ENCODE measurements around the gene SEMA6A.

The SEMA6A gene

GRCh38 chr5:116488356-116489041, 86.1 kb downstream of the SEMA6A start:
- POLR2A ChIA-PET: no interaction called here
- no peak for DNase-seq (ENCODE audit: low read depth, low spot score)
- no peak for TF ChIP-seq CTCF (IDR thresholded peaks at IDR 0.05; ENCODE audit: insufficient read depth, low read length, missing control alignments)
- CTCF ChIA-PET: no interaction called here
- H3K4me3 ChIP-seq (ENCODE audit: low read depth, low read length): no peak overlapping the region

DNA sequence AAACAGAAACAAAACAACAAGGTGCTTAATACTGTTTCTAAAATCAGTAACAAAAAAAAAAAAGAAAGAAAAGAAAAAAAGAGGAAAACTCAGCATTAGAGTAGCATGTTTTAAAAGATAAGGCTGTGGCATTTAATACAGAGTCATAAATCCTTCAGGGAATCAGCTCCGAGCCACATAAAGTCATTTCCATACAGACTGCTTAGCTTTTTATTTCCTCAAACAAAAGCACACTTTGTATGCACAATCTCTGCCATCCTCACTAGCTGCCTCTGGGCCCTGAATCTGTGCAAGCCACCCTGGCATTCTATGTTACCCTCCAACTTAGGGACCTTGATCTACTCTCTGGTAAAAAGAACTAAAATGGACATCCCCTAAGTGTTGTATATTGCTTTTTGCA, 87.6 kb downstream of the SEMA6A start:
- H3K4me3 ChIP-seq (ENCODE audit: low read depth, low read length): no peak overlapping the region
- POLR2A ChIA-PET: no interaction called here
- TF ChIP-seq CTCF (IDR thresholded peaks at IDR 0.05; ENCODE audit: insufficient read depth, low read length, missing control alignments): no peak
- DNase-seq (ENCODE audit: low read depth, low spot score): no peak
- CTCF ChIA-PET: no interaction called here

GRCh38 chr5:116486588-116486987, 88.0 kb downstream of the SEMA6A start:
- ChIA-PET CTCF (no interaction called here), POLR2A (no interaction called here)
- no peak overlapping the region for H3K4me3 ChIP-seq (ENCODE audit: low read depth, low read length)
- no peak for TF ChIP-seq CTCF (IDR thresholded peaks at IDR 0.05; ENCODE audit: insufficient read depth, low read length, missing control alignments)
- no peak for DNase-seq (ENCODE audit: low read depth, low spot score)

- no peak overlapping the region for H3K4me3 ChIP-seq (ENCODE audit: low read depth, low read length)
- ChIA-PET POLR2A (no interaction called here), CTCF (no interaction called here)
- TF ChIP-seq CTCF (IDR thresholded peaks at IDR 0.05; ENCODE audit: insufficient read depth, low read length, missing control alignments): no peak
- no peak for DNase-seq (ENCODE audit: low read depth, low spot score)
These were observed 90.0 kb downstream of the SEMA6A start for GRCh38 chr5:116484645-116485044.

GRCh38 chr5:116482394-116482793, 92.2 kb downstream of the SEMA6A start:
- ChIA-PET CTCF (no interaction called here), POLR2A (no interaction called here)
- TF ChIP-seq CTCF (IDR thresholded peaks at IDR 0.05; ENCODE audit: insufficient read depth, low read length, missing control alignments): no peak
- DNase-seq (ENCODE audit: low read depth, low spot score): no peak
- no peak overlapping the region for H3K4me3 ChIP-seq (ENCODE audit: low read depth, low read length)

- ChIA-PET POLR2A (no interaction called here), CTCF (no interaction called here)
- no peak overlapping the region for H3K4me3 ChIP-seq (ENCODE audit: low read depth, low read length)
- DNase-seq (ENCODE audit: low read depth, low spot score): no peak
- TF ChIP-seq CTCF (IDR thresholded peaks at IDR 0.05; ENCODE audit: insufficient read depth, low read length, missing control alignments): no peak
These were observed 93.6 kb downstream of the SEMA6A start for GRCh38 chr5:116480894-116481510.

Data from AG04449 (cell line).